Fibroblast of lung (primary cell): Measurements from ENCODE around the gene RMRP. TPM values are rescaled to one million over a fixed set of nuclear protein-coding genes. Genes with fewer than 3 reads are reported as not detected.

Experiments
- DNase-seq, 2 donors: peaks; one replicate each; pipeline versions ENCODE4 v3.0.0 to v3.0.0-alpha.2; 2010; ENCODE audit warnings: low read depth in 2 of 2
- H2AFZ ChIP-seq: 2 replicates; pipeline ENCODE4 v1.5.1; 2012; ENCODE audit warnings: low read length, control low read depth, inconsistent platforms
- H3K27ac ChIP-seq: 2 replicates; pipeline ENCODE4 v1.5.1; 2011; ENCODE audit warnings: low read length, control low read depth; ENCODE audit not compliant: insufficient read depth
- H3K27me3 ChIP-seq: 2 replicates; pipeline ENCODE4 v1.5.1; 2011; ENCODE audit warnings: mild to moderate bottlenecking, low read length; ENCODE audit not compliant: control insufficient read depth, insufficient read depth
- H3K36me3 ChIP-seq: 2 replicates; pipeline ENCODE4 v1.5.1; 2011; ENCODE audit warnings: low read length; ENCODE audit not compliant: control insufficient read depth, insufficient read depth
- H3K4me1 ChIP-seq: 2 replicates; pipeline ENCODE4 v1.5.1; 2011; ENCODE audit warnings: low read length; ENCODE audit not compliant: control insufficient read depth, insufficient read depth; ENCODE audit errors: extremely low read depth
- H3K4me2 ChIP-seq: 2 replicates; pipeline ENCODE4 v1.5.1; 2011; ENCODE audit warnings: low read length, control low read depth; ENCODE audit not compliant: insufficient read depth; ENCODE audit errors: extremely low read depth
- H3K4me3 ChIP-seq, 4 experiments: fragments of 200-600 bp in 1 of 4; sonication (generic) in 1 of 4; replicated peaks in 1 of 4; 2 replicates each; pipeline ENCODE4 v1.5.1; 2011 to 2016; ENCODE audit warnings: low read length in 4 of 4, low read depth in 3 of 4, mild to moderate bottlenecking in 3 of 4, control low read depth in 2 of 4, inconsistent platforms in 1 of 4, mixed read lengths in 1 of 4; ENCODE audit not compliant: insufficient read depth in 1 of 4; ENCODE audit errors: control extremely low read depth in 1 of 4
- H3K79me2 ChIP-seq: 2 replicates; pipeline ENCODE4 v1.5.1; 2012; ENCODE audit warnings: mild to moderate bottlenecking, low read length, inconsistent platforms; ENCODE audit not compliant: control insufficient read depth, insufficient read depth
- H3K9ac ChIP-seq: 2 replicates; pipeline ENCODE4 v1.5.1; 2011; ENCODE audit warnings: mild to moderate bottlenecking, low read length, control low read depth; ENCODE audit not compliant: insufficient read depth
- H3K9me3 ChIP-seq: 2 replicates; pipeline ENCODE4 v1.5.1; 2012; ENCODE audit warnings: low read depth, low read length; ENCODE audit not compliant: control insufficient read depth, insufficient read depth
- H4K20me1 ChIP-seq: 2 replicates; pipeline ENCODE4 v1.5.1; 2011; ENCODE audit warnings: low read length; ENCODE audit not compliant: control insufficient read depth, insufficient read depth; ENCODE audit errors: extremely low read depth
- EZH2 ChIP-seq: IDR thresholded peaks from 2 replicates; pipeline ENCODE4 v1.5.1; 2012; ENCODE audit warnings: low read length, control low read depth, mild to moderate bottlenecking; ENCODE audit errors: missing control alignments
- polyA plus RNA-seq, 2 donors: library from polyadenylated mRNA; depleted of rRNA in 1 of 2; stranded (reverse) in 1 of 2; unstranded in 1 of 2; fragments of >200 nt; gene quantifications; 2 replicates each; pipeline ENCODE4 v1.2.1, GENCODE V29; 2011 to 2012; ENCODE audit warnings: missing spikeins in 1 of 2
- total RNA-seq: library from RNA; depleted of rRNA; stranded (reverse); fragments of >200 nt; gene quantifications from 2 replicates; pipeline ENCODE4 v1.2.1, GENCODE V29; 2014
- TF ChIP-seq, protein P1 (sequence below), 2 donors: IDR thresholded peaks in 1 of 2; conservative IDR thresholded peaks in 1 of 2; 1 replicate in 1 of 2; 2 replicates in 1 of 2; pipeline ENCODE4 v1.5.1; 2011 to 2012; ENCODE audit warnings: low read length in 2 of 2, control low read depth in 1 of 2, inconsistent platforms in 1 of 2, low read depth in 1 of 2, mild to moderate bottlenecking in 1 of 2

Gene RMRP
- total and polyA plus RNA-seq, 2 donors (not counting 1 experiment from before 2014, with no cell fraction given): 110 to 67,954 TPM

DNA sequence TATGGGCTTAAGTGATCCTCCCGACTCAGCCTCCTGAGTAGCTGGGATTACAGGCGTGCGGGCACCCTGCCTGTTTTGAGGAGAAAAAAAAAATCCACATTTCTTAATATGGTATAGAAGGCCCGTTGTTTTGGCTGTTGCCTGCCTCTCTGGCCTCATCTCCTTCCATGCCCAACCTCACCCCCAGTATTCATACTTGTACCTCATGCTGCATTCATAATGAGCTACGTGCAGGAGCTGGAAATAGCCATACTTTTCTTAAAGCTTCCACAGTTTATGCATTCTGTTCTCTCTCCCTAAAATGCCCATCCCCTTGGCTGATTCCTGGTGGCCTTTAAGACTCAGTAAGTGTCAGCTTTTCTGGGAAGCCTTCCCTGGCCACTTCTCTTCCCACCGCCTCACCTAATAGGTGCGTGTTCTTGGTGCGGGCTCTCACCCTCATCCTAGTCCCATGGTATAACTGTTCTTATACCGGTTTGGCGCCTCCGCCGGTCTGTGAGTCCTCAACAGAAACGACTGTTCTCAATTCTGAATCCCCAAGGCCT, 34.0 kb upstream of the RMRP start:
- TF ChIP-seq, protein P1, sequence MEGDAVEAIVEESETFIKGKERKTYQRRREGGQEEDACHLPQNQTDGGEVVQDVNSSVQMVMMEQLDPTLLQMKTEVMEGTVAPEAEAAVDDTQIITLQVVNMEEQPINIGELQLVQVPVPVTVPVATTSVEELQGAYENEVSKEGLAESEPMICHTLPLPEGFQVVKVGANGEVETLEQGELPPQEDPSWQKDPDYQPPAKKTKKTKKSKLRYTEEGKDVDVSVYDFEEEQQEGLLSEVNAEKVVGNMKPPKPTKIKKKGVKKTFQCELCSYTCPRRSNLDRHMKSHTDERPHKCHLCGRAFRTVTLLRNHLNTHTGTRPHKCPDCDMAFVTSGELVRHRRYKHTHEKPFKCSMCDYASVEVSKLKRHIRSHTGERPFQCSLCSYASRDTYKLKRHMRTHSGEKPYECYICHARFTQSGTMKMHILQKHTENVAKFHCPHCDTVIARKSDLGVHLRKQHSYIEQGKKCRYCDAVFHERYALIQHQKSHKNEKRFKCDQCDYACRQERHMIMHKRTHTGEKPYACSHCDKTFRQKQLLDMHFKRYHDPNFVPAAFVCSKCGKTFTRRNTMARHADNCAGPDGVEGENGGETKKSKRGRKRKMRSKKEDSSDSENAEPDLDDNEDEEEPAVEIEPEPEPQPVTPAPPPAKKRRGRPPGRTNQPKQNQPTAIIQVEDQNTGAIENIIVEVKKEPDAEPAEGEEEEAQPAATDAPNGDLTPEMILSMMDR (conservative IDR thresholded peaks at IDR 0.05 in 1 of 2, IDR thresholded peaks at IDR 0.05 in 1 of 2; ENCODE audit: low read depth in 1 of 2, low read length in 2 of 2): no peak
- TF ChIP-seq EZH2: no peak
- Histone ChIP-seq H3K4me2 (peak overlapping the region; percentile 81), H3K79me2 (peaks cover 29% of the 10 kb centered on the region), H4K20me1 (peaks cover 2% of the 10 kb centered on the region), H3K36me3 (peaks cover 14% of the 10 kb centered on the region), H3K4me3 (peak overlapping the region in 1 of 4 experiments; percentile 99), H3K4me1 (peaks cover 18% of the 10 kb centered on the region), H3K27ac (peak overlapping the region; percentile 79), H3K27me3 (no peaks in the 10 kb centered on the region), H3K9ac (no peak overlapping the region), H3K9me3 (no peaks in the 10 kb centered on the region), H2AFZ (no peak overlapping the region)
- peak in 1 of 2 donors; percentile 34 for DNase-seq

DNA sequence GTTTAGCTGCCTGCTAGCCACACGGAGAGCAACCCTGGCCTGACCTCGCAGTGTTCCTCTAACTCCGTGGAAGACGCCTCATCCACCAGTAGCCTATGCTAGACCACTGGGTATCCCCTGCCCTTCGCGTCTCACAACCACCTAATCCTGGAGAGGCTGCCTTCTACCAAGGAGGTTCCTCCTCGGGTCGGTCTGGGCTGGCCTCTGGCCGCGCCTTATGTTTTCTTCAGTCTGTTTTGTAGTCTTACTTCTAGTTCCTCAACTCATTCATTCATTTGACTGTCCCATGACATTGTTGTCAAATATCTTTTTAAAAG, 33.5 kb upstream of the RMRP start:
- Histone ChIP-seq H2AFZ (no peak overlapping the region), H3K4me3 (peak overlapping the region; percentile 30 to 99 (median 38)), H3K27ac (peak overlapping the region; percentile 79), H3K4me2 (peak overlapping the region; percentile 81), H3K9me3 (no peaks in the 10 kb centered on the region), H3K4me1 (peaks cover 20% of the 10 kb centered on the region), H3K36me3 (peaks cover 14% of the 10 kb centered on the region), H3K9ac (peak overlapping the region; percentile 70), H4K20me1 (peaks cover 2% of the 10 kb centered on the region), H3K79me2 (peaks cover 34% of the 10 kb centered on the region), H3K27me3 (no peaks in the 10 kb centered on the region)
- no peak for DNase-seq
- no peak for TF ChIP-seq EZH2
- TF ChIP-seq, protein P1 (conservative IDR thresholded peaks at IDR 0.05 in 1 of 2, IDR thresholded peaks at IDR 0.05 in 1 of 2; ENCODE audit: low read depth in 1 of 2, low read length in 2 of 2): no peak

DNA sequence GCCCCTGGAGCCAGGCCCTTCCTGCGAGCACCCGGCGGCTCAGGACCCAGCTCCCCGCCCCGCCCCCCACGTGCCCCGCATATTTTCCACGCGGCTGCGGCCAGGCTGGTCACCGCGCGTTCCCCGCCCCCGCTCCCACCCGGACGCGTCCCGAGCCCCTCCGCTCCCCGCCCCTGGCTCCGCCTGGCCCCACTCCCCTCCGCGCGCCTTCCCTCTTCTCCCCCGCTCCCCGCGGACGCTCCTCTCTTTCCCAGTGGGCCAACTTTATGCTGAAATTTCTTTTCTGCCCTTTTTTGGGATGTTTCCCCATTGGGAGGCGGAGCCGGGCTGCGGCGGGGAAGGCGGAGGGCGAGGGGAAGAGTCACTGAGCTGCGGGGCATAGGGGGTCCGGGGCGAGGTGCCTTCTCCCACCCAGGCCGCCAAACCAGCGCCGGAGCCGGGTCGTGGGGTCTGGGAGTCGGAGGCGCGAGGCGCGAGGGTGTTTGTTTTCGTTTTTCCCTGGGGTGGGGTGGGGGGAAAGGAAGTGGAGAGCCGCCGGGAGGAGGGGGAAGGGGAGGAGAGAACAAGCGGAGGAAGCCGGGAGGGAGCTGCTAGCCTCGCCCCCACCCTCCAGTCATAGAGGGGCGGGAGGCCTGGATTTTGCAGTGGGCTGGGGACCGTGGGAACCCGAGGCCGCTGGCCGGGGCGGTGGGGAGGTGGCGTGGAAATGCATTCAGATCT, 33.0 kb upstream of the RMRP start:
- TF ChIP-seq, protein P1 (conservative IDR thresholded peaks at IDR 0.05 in 1 of 2, IDR thresholded peaks at IDR 0.05 in 1 of 2; ENCODE audit: low read depth in 1 of 2, low read length in 2 of 2): no peak
- TF ChIP-seq EZH2: no peak
- H3K27me3 ChIP-seq: no peaks in the 10 kb centered on the region
- peak overlapping the region; percentile 84 for H3K27ac ChIP-seq
- H3K9ac ChIP-seq: peak overlapping the region; percentile 73
- H3K4me1 ChIP-seq: peaks cover 20% of the 10 kb centered on the region
- no peak overlapping the region for H2AFZ ChIP-seq
- H3K9me3 ChIP-seq: no peaks in the 10 kb centered on the region
- peaks cover 12% of the 10 kb centered on the region for H3K36me3 ChIP-seq
- H4K20me1 ChIP-seq: peaks cover 2% of the 10 kb centered on the region
- H3K79me2 ChIP-seq: peaks cover 37% of the 10 kb centered on the region
- H3K4me2 ChIP-seq: peak overlapping the region; percentile 81
- peak; percentile 72 to 83 for DNase-seq
- peak overlapping the region; percentile 57 to 99 (median 66) for H3K4me3 ChIP-seq
